Mesenchymal stem cell (in vitro differentiated cells and primary cell): ENCODE results near the gene AKT1S1.

Source experiments
- DNase-seq: peaks from one replicate; pipeline ENCODE4 v3.0.0-alpha.2; 2013
- H2AFZ ChIP-seq: one replicate; pipeline ENCODE4 v1.6.1; 2013; ENCODE audit warnings: low read depth, mild to moderate bottlenecking, control low read depth, inconsistent platforms, low read length, moderate library complexity
- H2AK5ac ChIP-seq: 2 replicates; pipeline ENCODE4 v1.6.1; 2013; ENCODE audit warnings: low read length, moderate library complexity, mild to moderate bottlenecking, inconsistent platforms; ENCODE audit not compliant: severe bottlenecking
- H2BK120ac ChIP-seq: one replicate; pipeline ENCODE4 v1.6.1; 2013; ENCODE audit warnings: low read depth, mild to moderate bottlenecking, inconsistent platforms, low read length, moderate library complexity
- H2BK12ac ChIP-seq, 2 experiments: one replicate each; pipeline ENCODE4 v1.6.1; 2013; ENCODE audit warnings: inconsistent platforms in 2 of 2, low read length in 2 of 2, mild to moderate bottlenecking in 2 of 2, moderate library complexity in 2 of 2, control low read depth in 1 of 2
- H2BK15ac ChIP-seq: one replicate; pipeline ENCODE4 v1.6.1; 2013; ENCODE audit warnings: mild to moderate bottlenecking, low read depth, inconsistent platforms; ENCODE audit not compliant: poor library complexity, severe bottlenecking
- H2BK5ac ChIP-seq: 2 replicates; pipeline ENCODE4 v1.6.1; 2013; ENCODE audit warnings: low read depth, mild to moderate bottlenecking, low read length, control low read depth, inconsistent platforms; ENCODE audit not compliant: poor library complexity, severe bottlenecking
- H3K14ac ChIP-seq, 2 experiments: one replicate each; pipeline ENCODE4 v1.6.1; 2013; ENCODE audit warnings: inconsistent platforms in 2 of 2, low read length in 2 of 2, control low read depth in 1 of 2, mild to moderate bottlenecking in 1 of 2, moderate library complexity in 1 of 2
- H3K18ac ChIP-seq, 2 experiments: one replicate each; pipeline ENCODE4 v1.6.1; 2013; ENCODE audit warnings: inconsistent platforms in 2 of 2, low read length in 2 of 2, control low read depth in 1 of 2, low read depth in 1 of 2, mild to moderate bottlenecking in 1 of 2
- H3K23ac ChIP-seq, 2 experiments: one replicate each; pipeline ENCODE4 v1.6.1; 2013; ENCODE audit warnings: inconsistent platforms in 2 of 2, low read length in 2 of 2, mild to moderate bottlenecking in 2 of 2, moderate library complexity in 2 of 2, control low read depth in 1 of 2
- H3K27ac ChIP-seq: 2 replicates; pipeline ENCODE4 v1.5.1; 2013; ENCODE audit warnings: mild to moderate bottlenecking, moderate library complexity, low read length, control low read depth, inconsistent platforms; ENCODE audit not compliant: poor library complexity, severe bottlenecking
- H3K27me3 ChIP-seq, 2 experiments: 2 replicates each; pipeline versions ENCODE4 v1.6.1 to v1.7.0; 2013; ENCODE audit warnings: low read length in 2 of 2, mild to moderate bottlenecking in 2 of 2, moderate library complexity in 2 of 2, control low read depth in 1 of 2, inconsistent platforms in 1 of 2; ENCODE audit not compliant: control insufficient read depth in 1 of 2, insufficient read depth in 1 of 2
- H3K36me3 ChIP-seq, 2 experiments: 2 replicates each; pipeline versions ENCODE4 v1.6.1 to v1.7.0; 2013; ENCODE audit warnings: low read length in 2 of 2, control low read depth in 1 of 2, inconsistent platforms in 1 of 2, low read depth in 1 of 2, mild to moderate bottlenecking in 1 of 2; ENCODE audit not compliant: insufficient read depth in 2 of 2, control insufficient read depth in 1 of 2
- H3K4ac ChIP-seq, 2 experiments: one replicate each; pipeline ENCODE4 v1.6.1; 2013; ENCODE audit warnings: inconsistent platforms in 2 of 2, low read length in 2 of 2, mild to moderate bottlenecking in 2 of 2, moderate library complexity in 2 of 2, control low read depth in 1 of 2, low read depth in 1 of 2
- H3K4me1 ChIP-seq: 2 replicates; pipeline ENCODE4 v1.6.1; 2013; ENCODE audit warnings: low read depth, low read length, control low read depth; ENCODE audit not compliant: control insufficient read depth, insufficient read depth
- H3K4me2 ChIP-seq: 2 replicates; pipeline ENCODE4 v1.6.1; 2013; ENCODE audit warnings: low read length, mild to moderate bottlenecking, inconsistent platforms; ENCODE audit not compliant: poor library complexity, severe bottlenecking
- H3K4me3 ChIP-seq, 2 experiments: 2 replicates each; pipeline versions ENCODE4 v1.5.1 to v1.7.0; 2013; ENCODE audit warnings: low read length in 2 of 2, mild to moderate bottlenecking in 2 of 2, control low read depth in 1 of 2, low read depth in 1 of 2; ENCODE audit not compliant: insufficient read depth in 1 of 2
- H3K79me1 ChIP-seq: replicated peaks from 2 replicates; pipeline ENCODE4 v1.6.1; 2013; ENCODE audit warnings: mild to moderate bottlenecking, control low read depth, low read length, inconsistent platforms; ENCODE audit not compliant: poor library complexity, severe bottlenecking
- H3K9ac ChIP-seq: 2 replicates; pipeline ENCODE4 v1.7.0; 2013; ENCODE audit warnings: mild to moderate bottlenecking, low read length, moderate library complexity
- H3K9me3 ChIP-seq: 2 replicates; pipeline ENCODE4 v1.7.0; 2013; ENCODE audit warnings: mild to moderate bottlenecking, low read length; ENCODE audit not compliant: control insufficient read depth
- H4K8ac ChIP-seq: one replicate; pipeline ENCODE4 v1.6.1; 2013; ENCODE audit warnings: inconsistent platforms, mild to moderate bottlenecking, low read length, moderate library complexity
- H4K91ac ChIP-seq: one replicate; pipeline ENCODE4 v1.6.1; 2013; ENCODE audit warnings: mild to moderate bottlenecking, low read length, inconsistent platforms
- WGBS: methylation state at CpG from one replicate; pipeline ENCODE4 v1.1.7; 2013; ENCODE audit warnings: mixed read lengths; 5-methylcytosine and 5-hydroxymethylcytosine counted together

AKT1S1 gene

GRCh38 chr19:49857061-49857837 lies 19.9 kb downstream of the AKT1S1 start:
- no peak overlapping the region for H2AK5ac ChIP-seq
- H3K27ac ChIP-seq = no peak overlapping the region
- no peak overlapping the region for H3K4me3 ChIP-seq
- H3K4me1 ChIP-seq = peaks cover 53% of the 10 kb centered on the region
- H2BK120ac ChIP-seq = no peak overlapping the region
- no peaks in the 10 kb centered on the region for H3K27me3 ChIP-seq
- H2AFZ ChIP-seq = no peak overlapping the region
- H3K4ac ChIP-seq = no peak overlapping the region
- no peak overlapping the region for H4K91ac ChIP-seq
- H4K8ac ChIP-seq = no peak overlapping the region
- H3K79me1 ChIP-seq = peaks cover 9% of the 10 kb centered on the region
- no peaks in the 10 kb centered on the region for H3K9me3 ChIP-seq
- no peak overlapping the region for H3K9ac ChIP-seq
- WGBS = 97% methylated on average over 24 of the region's 26 CpGs
- peak overlapping the region in 1 of 2 experiments; percentile 51 for H3K14ac ChIP-seq
- H3K18ac ChIP-seq = no peak overlapping the region
- no peak overlapping the region for H3K23ac ChIP-seq
- H2BK5ac ChIP-seq = no peak overlapping the region
- no peak overlapping the region for H2BK12ac ChIP-seq
- no peak overlapping the region for H3K4me2 ChIP-seq
- H3K36me3 ChIP-seq = peaks cover 60 to 79% of the 10 kb centered on the region in 2 experiments
- no peak for DNase-seq
- no peak overlapping the region for H2BK15ac ChIP-seq

- Histone ChIP-seq H3K27me3 (no peaks in the 10 kb centered on the region), H3K4me2 (no peak overlapping the region), H2BK5ac (no peak overlapping the region), H3K9ac (no peak overlapping the region), H3K79me1 (peaks cover 9% of the 10 kb centered on the region), H2AK5ac (no peak overlapping the region), H3K4ac (no peak overlapping the region), H3K27ac (no peak overlapping the region), H3K36me3 (peaks cover 55 to 73% of the 10 kb centered on the region in 2 experiments), H2BK120ac (no peak overlapping the region), H3K9me3 (no peaks in the 10 kb centered on the region), H2AFZ (no peak overlapping the region), H3K18ac (no peak overlapping the region), H2BK12ac (no peak overlapping the region), H4K8ac (no peak overlapping the region), H3K4me1 (peaks cover 55% of the 10 kb centered on the region), H2BK15ac (no peak overlapping the region), H4K91ac (no peak overlapping the region), H3K23ac (no peak overlapping the region), H3K14ac (no peak overlapping the region), H3K4me3 (no peak overlapping the region)
- DNase-seq = no peak
- 97% methylated on average over 17 of the region's 18 CpGs for WGBS
These were observed 20.6 kb downstream of the AKT1S1 start for GRCh38 chr19:49856574-49857021.

GRCh38 chr19:49855676-49856573 lies 21.2 kb downstream of the AKT1S1 start:
- Histone ChIP-seq H3K18ac (no peak overlapping the region), H2AFZ (no peak overlapping the region), H3K4ac (no peak overlapping the region), H4K8ac (no peak overlapping the region), H3K9ac (no peak overlapping the region), H3K9me3 (no peaks in the 10 kb centered on the region), H2BK120ac (no peak overlapping the region), H3K4me2 (no peak overlapping the region), H3K79me1 (peaks cover 9% of the 10 kb centered on the region), H3K27ac (no peak overlapping the region), H2BK15ac (no peak overlapping the region), H3K36me3 (peaks cover 51 to 66% of the 10 kb centered on the region in 2 experiments), H4K91ac (no peak overlapping the region), H3K14ac (no peak overlapping the region), H3K4me1 (peaks cover 55% of the 10 kb centered on the region), H2BK12ac (no peak overlapping the region), H3K27me3 (no peaks in the 10 kb centered on the region), H2BK5ac (no peak overlapping the region), H3K4me3 (no peak overlapping the region), H3K23ac (no peak overlapping the region), H2AK5ac (no peak overlapping the region)
- 92% methylated on average over 18 of the region's 21 CpGs for WGBS
- no peak for DNase-seq

- no peak overlapping the region for H2AFZ ChIP-seq
- peak overlapping the region; percentile 43 for H4K91ac ChIP-seq
- peaks cover 44 to 59% of the 10 kb centered on the region in 2 experiments for H3K36me3 ChIP-seq
- no peak overlapping the region for H2BK15ac ChIP-seq
- no peak overlapping the region for H3K23ac ChIP-seq
- no peak overlapping the region for H2BK5ac ChIP-seq
- no peak for DNase-seq
- H3K9ac ChIP-seq = no peak overlapping the region
- no peaks in the 10 kb centered on the region for H3K27me3 ChIP-seq
- H2BK12ac ChIP-seq = no peak overlapping the region
- no peak overlapping the region for H3K14ac ChIP-seq
- no peak overlapping the region for H3K4me3 ChIP-seq
- no peaks in the 10 kb centered on the region for H3K9me3 ChIP-seq
- H2AK5ac ChIP-seq = no peak overlapping the region
- H3K4ac ChIP-seq = no peak overlapping the region
- no peak overlapping the region for H2BK120ac ChIP-seq
- H3K79me1 ChIP-seq = peaks cover 6% of the 10 kb centered on the region
- H3K27ac ChIP-seq = no peak overlapping the region
- no peak overlapping the region for H3K18ac ChIP-seq
- no peak overlapping the region for H3K4me2 ChIP-seq
- no peak overlapping the region for H4K8ac ChIP-seq
- peaks cover 50% of the 10 kb centered on the region for H3K4me1 ChIP-seq
- WGBS = 94% methylated on average over 12 of the region's 12 CpGs
These were observed 21.9 kb downstream of the AKT1S1 start for GRCh38 chr19:49855277-49855675.
